Bronchial epithelial cell (primary cell): ENCODE results near the gene EIPR1. TPM values are rescaled to one million over a fixed set of nuclear protein-coding genes. Genes with fewer than 3 reads are reported as not detected.
"Not testable (repeated sequence)": the region's sequence is repeated elsewhere in the genome, so short reads cannot be mapped to it uniquely, and the experiment has no call there.

Source experiments
- DNase-seq: peaks from one replicate; pipeline ENCODE4 v3.0.0-alpha.2; 2010; ENCODE audit warnings: low read depth
- FAIRE-seq: peaks from 2 replicates; lab custom pipeline; 2011; peaks lifted over from hg19 to GRCh38; lab: Jason Lieb, UNC
- H3K27me3 ChIP-seq: 2 replicates; pipeline ENCODE4 v1.5.1; 2011; ENCODE audit warnings: low read length; ENCODE audit not compliant: control insufficient read depth, insufficient read depth
- H3K36me3 ChIP-seq: 2 replicates; pipeline ENCODE4 v1.5.1; 2011; ENCODE audit warnings: low read length; ENCODE audit not compliant: control insufficient read depth, insufficient read depth
- H3K4me3 ChIP-seq: 2 replicates; pipeline ENCODE4 v1.5.1; 2011; ENCODE audit warnings: mild to moderate bottlenecking, low read depth, low read length, control low read depth
- CTCF ChIP-seq: IDR thresholded peaks from 2 replicates; pipeline ENCODE4 v1.5.1; 2011; ENCODE audit warnings: mild to moderate bottlenecking, moderate library complexity, low read length, control low read depth, inconsistent platforms; ENCODE audit not compliant: insufficient read depth, severe bottlenecking
- total RNA-seq: library from RNA; depleted of rRNA; stranded (reverse); fragments of >200 nt; gene quantifications from 2 replicates; pipeline ENCODE4 v1.2.1, GENCODE V29; 2014

EIPR1 gene
- total RNA-seq, 1 donor from 2014 or later = 44.5 TPM

GRCh38 chr2:3203497-3204019 is 174.1 kb downstream of the EIPR1 start:
- no peak for TF ChIP-seq CTCF

GRCh38 chr2:3202926-3203325 is 174.7 kb downstream of the EIPR1 start:
- DNase-seq (no peak), FAIRE-seq (no peak)
- TF ChIP-seq CTCF = no peak

More at GRCh38 chr2:3203497-3204019, 174.1 kb downstream of the EIPR1 start:
- DNase-seq = no peak
- no peaks in the 10 kb centered on the region for H3K27me3 ChIP-seq
- FAIRE-seq = no peak
- H3K4me3 ChIP-seq = no peak overlapping the region
- peaks cover 1% of the 10 kb centered on the region for H3K36me3 ChIP-seq

GRCh38 chr2:3201281-3201680 is 176.3 kb downstream of the EIPR1 start:
- TF ChIP-seq CTCF = no peak
- Histone ChIP-seq H3K27me3 (no peaks in the 10 kb centered on the region), H3K36me3 (peaks cover 2% of the 10 kb centered on the region), H3K4me3 (no peak overlapping the region)
- DNase-seq = no peak
- FAIRE-seq = no peak

More at GRCh38 chr2:3202926-3203325, 174.7 kb downstream of the EIPR1 start:
- H3K27me3 ChIP-seq = no peaks in the 10 kb centered on the region
- H3K4me3 ChIP-seq = no peak overlapping the region
- H3K36me3 ChIP-seq = peaks cover 1% of the 10 kb centered on the region

GRCh38 chr2:3200420-3200939 is 177.1 kb downstream of the EIPR1 start:
- TF ChIP-seq CTCF = no peak
- no peak overlapping the region for H3K4me3 ChIP-seq
- FAIRE-seq = no peak
- peaks cover 4% of the 10 kb centered on the region for H3K36me3 ChIP-seq
- no peaks in the 10 kb centered on the region for H3K27me3 ChIP-seq
- no peak for DNase-seq

GRCh38 chr2:3199627-3200345 is 177.8 kb downstream of the EIPR1 start:
- peaks cover 4% of the 10 kb centered on the region for H3K36me3 ChIP-seq
- FAIRE-seq (peak; percentile 50), DNase-seq (no peak)
- no peaks in the 10 kb centered on the region for H3K27me3 ChIP-seq
- H3K4me3 ChIP-seq = no peak overlapping the region
- TF ChIP-seq CTCF = no peak

- FAIRE-seq, H3K4me3 ChIP-seq, H3K36me3 ChIP-seq, H3K27me3 ChIP-seq, DNase-seq: not testable (repeated sequence)
Measured at GRCh38 chr2:3198671-3199192, 178.9 kb downstream of the EIPR1 start.
